Psoas muscle (tissue), 8 donors: ENCODE data around the gene RPTOR. TPM values are rescaled to one million over a fixed set of nuclear protein-coding genes. Genes with fewer than 3 reads are reported as not detected.

Experiments
- ATAC-seq, 4 donors: fragments of 200-7000 bp; cut with Tn5 transposase; one replicate each; pipeline ENCODE4 v1.9.1; 2020; ENCODE audit warnings: moderate library complexity in 3 of 4, mild to moderate bottlenecking in 2 of 4
- DNase-seq, 2 donors: peaks; one replicate each; pipeline ENCODE4 v3.0.0-alpha.2; 2020
- H3K27ac ChIP-seq: fragments of 200-600 bp; one replicate; pipeline ENCODE4 v1.8.0; 2022
- H3K27me3 ChIP-seq, 3 donors: fragments of 200-600 bp in 1 of 3; one replicate each; pipeline versions ENCODE4 v1.6.1 to v1.8.0; 2013 to 2022; ENCODE audit warnings: low read length in 2 of 3, mild to moderate bottlenecking in 2 of 3, moderate library complexity in 1 of 3; ENCODE audit not compliant: insufficient read depth in 3 of 3
- H3K36me3 ChIP-seq, 2 donors: fragments of 200-600 bp in 1 of 2; one replicate each; pipeline versions ENCODE4 v1.6.1 to v1.8.0; 2013 to 2022; ENCODE audit warnings: low read depth in 1 of 2, mild to moderate bottlenecking in 1 of 2, moderate library complexity in 1 of 2; ENCODE audit not compliant: insufficient read depth in 1 of 2
- H3K4me1 ChIP-seq: fragments of 200-600 bp; one replicate; pipeline ENCODE4 v1.8.0; 2022
- H3K4me3 ChIP-seq: fragments of 200-600 bp; one replicate; pipeline ENCODE4 v1.8.0; 2022; ENCODE audit warnings: mild to moderate bottlenecking
- H3K9me3 ChIP-seq: fragments of 200-600 bp; one replicate; pipeline ENCODE4 v1.8.0; 2022
- CTCF ChIP-seq: fragments of 200-600 bp; IDR thresholded peaks from one replicate; pipeline ENCODE4 v1.8.0; 2022; ENCODE audit warnings: antibody characterized with exemption
- WGBS, 3 donors: extraction: QIAGEN DNeasy Blood & Tissue Kit; methylation state at CpG; one replicate each; pipeline versions ENCODE4 v1.1.6 to v1.1.7; 2013; 5-methylcytosine and 5-hydroxymethylcytosine counted together
- intact Hi-C, 2 donors: fragments of 100-400 bp; cut with DNase I; formaldehyde crosslinking; loops; one replicate each; pipeline versions ENCODE4 v1.11.0 to v1.14.2; 2022
- polyA plus RNA-seq, 3 donors: library from polyadenylated mRNA; stranded (reverse); fragments of 200-250 nt; gene quantifications; one replicate each; pipeline ENCODE4 v1.2.3, GENCODE V29; 2013
- total RNA-seq, 4 donors: library from RNA; stranded (reverse); fragmentation: NEBNext Ultra II Directional in 2 of 4; extraction: Animal tissue kit (Norgen Biotek cat#: 25700) in 2 of 4; gene quantifications; one replicate each; pipeline versions ENCODE4 v1.2.1 to v1.2.4, GENCODE V29; 2021 to 2023
- donor health status: healthy with polysubstance abuse.
- donor health status: DM: no; HTN: no; CAD: no; lungs with moderate emphysema.
- donor health status: Bipolar disorder and iron deficiency.
- donor health status: healthy.
- donor health status: DM: yes; HTN: yes; CAD: no.
- donor health status: DM: no; HTN: no; CAD: no.
- donor health status: DM: no; HTN: no; CAD: no.
- donor health status: DM: yes; HTN: yes; CAD: no.

Gene RPTOR
- total and polyA plus RNA-seq, 7 donors: 13.6 to 82.2 (median 32.5) TPM

GRCh38 chr17:80866050-80866793 lies 321.6 kb downstream of the RPTOR start:
- Histone ChIP-seq H3K4me1 (no peaks in the 10 kb centered on the region), H3K36me3 (no peaks in the 10 kb centered on the region), H3K4me3 (no peak overlapping the region), H3K27ac (no peak overlapping the region), H3K27me3 (no peaks in the 10 kb centered on the region), H3K9me3 (no peaks in the 10 kb centered on the region)
- peak; percentile 80 for TF ChIP-seq CTCF
- DNase-seq (peak; percentile 70 to 82), ATAC-seq (peak; percentile 85 to 87 (median 86))
- intact Hi-C loops: loop anchor here (5.0 to 10.0 kb wide), 2 partner anchors 109 to 116 kb away; no protein-coding TSS in a partner anchor
- WGBS, 3 donors: 13 to 20% (median 15%) methylated on average over 8 of the region's 8 CpGs

- ATAC-seq (no peak), DNase-seq (no peak)
- Histone ChIP-seq H3K27me3 (no peaks in the 10 kb centered on the region), H3K36me3 (no peaks in the 10 kb centered on the region), H3K9me3 (no peaks in the 10 kb centered on the region), H3K27ac (no peak overlapping the region), H3K4me1 (peaks cover 10% of the 10 kb centered on the region), H3K4me3 (no peak overlapping the region)
- 85 to 94% (median 92%) methylated on average over 5 of the region's 5 CpGs for WGBS, 3 donors
- no peak for TF ChIP-seq CTCF
- intact Hi-C loops: loop anchor here (5.0 to 10.0 kb wide), 2 partner anchors 107 to 114 kb away; no protein-coding TSS in a partner anchor
These were observed 323.5 kb downstream of the RPTOR start for GRCh38 chr17:80868022-80868609.

- peaks cover 25% of the 10 kb centered on the region for H3K4me1 ChIP-seq
- no peak overlapping the region for H3K4me3 ChIP-seq
- no peaks in the 10 kb centered on the region for H3K36me3 ChIP-seq
- no peaks in the 10 kb centered on the region for H3K27me3 ChIP-seq
- WGBS, 3 donors: 82 to 87% (median 85%) methylated on average over 7 of the region's 7 CpGs
- intact Hi-C loops: loop anchor here (5.0 to 10.0 kb wide), 3 partner anchors 105 to 445 kb away; no protein-coding TSS in a partner anchor
- TF ChIP-seq CTCF: no peak
- no peaks in the 10 kb centered on the region for H3K9me3 ChIP-seq
- DNase-seq (peak in 1 of 2 donors; percentile 15), ATAC-seq (no peak)
- no peak overlapping the region for H3K27ac ChIP-seq
These were observed 325.0 kb downstream of the RPTOR start for GRCh38 chr17:80869481-80870145.

GRCh38 chr17:80870401-80870800 lies 325.8 kb downstream of the RPTOR start:
- Histone ChIP-seq H3K36me3 (no peaks in the 10 kb centered on the region), H3K27me3 (no peaks in the 10 kb centered on the region), H3K27ac (no peak overlapping the region), H3K4me3 (no peak overlapping the region), H3K4me1 (peaks cover 25% of the 10 kb centered on the region), H3K9me3 (no peaks in the 10 kb centered on the region)
- intact Hi-C loops: loop anchor here in 1 of 2 donors (10.0 kb wide), 1 partner anchor 446 kb away; no protein-coding TSS in a partner anchor
- DNase-seq (peak in 1 of 2 donors; percentile 22), ATAC-seq (no peak)
- TF ChIP-seq CTCF: no peak
- WGBS, 3 donors: 83 to 88% (median 85%) methylated on average over 8 of the region's 8 CpGs
